ENCODE data around the gene PDE6C. TPM values are rescaled to one million over a fixed set of nuclear protein-coding genes. Genes with fewer than 3 reads are reported as not detected.

PDE6C gene
- total RNA-seq, 1 donor from 2014 or later: not detected

DNA sequence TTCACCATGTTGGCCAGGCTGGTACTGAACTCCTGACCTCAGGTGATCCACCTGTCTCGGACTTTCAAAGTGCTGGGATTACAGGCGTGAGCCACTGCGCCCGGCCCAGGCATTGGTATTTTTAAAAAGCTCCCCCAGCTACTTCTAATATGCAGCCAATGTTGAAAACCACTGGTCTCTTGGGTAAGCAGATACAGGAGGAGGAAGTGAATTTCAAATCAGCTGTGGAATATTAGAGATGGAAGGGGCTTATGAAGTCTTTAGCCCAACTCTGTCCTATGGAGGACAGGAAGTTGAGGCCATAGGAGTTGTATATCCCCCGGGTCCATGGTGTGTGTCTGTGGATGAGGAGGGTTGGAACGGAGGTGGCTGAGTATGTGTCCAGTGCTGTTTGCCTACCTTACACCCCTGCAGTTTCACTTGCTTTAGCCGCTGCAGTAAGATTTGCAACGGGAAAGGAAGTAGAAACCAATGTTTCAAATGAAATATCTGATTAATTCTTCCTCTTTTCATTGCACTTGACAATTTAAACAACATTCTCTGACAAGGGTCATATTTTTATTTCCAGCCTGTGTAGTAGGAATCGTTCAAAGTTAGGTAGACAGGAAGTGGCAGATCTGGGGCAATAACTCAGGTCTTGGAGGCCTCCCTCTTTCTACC lies 3.4 kb downstream of the PDE6C start:
- no peak for DNase-seq (ENCODE audit: low spot score in 2 of 2, unreplicated experiment in 2 of 2)
- TF ChIP-seq, protein P1, sequence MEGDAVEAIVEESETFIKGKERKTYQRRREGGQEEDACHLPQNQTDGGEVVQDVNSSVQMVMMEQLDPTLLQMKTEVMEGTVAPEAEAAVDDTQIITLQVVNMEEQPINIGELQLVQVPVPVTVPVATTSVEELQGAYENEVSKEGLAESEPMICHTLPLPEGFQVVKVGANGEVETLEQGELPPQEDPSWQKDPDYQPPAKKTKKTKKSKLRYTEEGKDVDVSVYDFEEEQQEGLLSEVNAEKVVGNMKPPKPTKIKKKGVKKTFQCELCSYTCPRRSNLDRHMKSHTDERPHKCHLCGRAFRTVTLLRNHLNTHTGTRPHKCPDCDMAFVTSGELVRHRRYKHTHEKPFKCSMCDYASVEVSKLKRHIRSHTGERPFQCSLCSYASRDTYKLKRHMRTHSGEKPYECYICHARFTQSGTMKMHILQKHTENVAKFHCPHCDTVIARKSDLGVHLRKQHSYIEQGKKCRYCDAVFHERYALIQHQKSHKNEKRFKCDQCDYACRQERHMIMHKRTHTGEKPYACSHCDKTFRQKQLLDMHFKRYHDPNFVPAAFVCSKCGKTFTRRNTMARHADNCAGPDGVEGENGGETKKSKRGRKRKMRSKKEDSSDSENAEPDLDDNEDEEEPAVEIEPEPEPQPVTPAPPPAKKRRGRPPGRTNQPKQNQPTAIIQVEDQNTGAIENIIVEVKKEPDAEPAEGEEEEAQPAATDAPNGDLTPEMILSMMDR (IDR thresholded peaks at IDR 0.05; ENCODE audit: unreplicated experiment): no peak
- H3K9me3 Mint-ChIP-seq: no peaks in the 10 kb centered on the region
- peaks cover 42% of the 10 kb centered on the region for H3K27me3 Mint-ChIP-seq (ENCODE audit: low read depth)
- no peak overlapping the region for H3K27ac Mint-ChIP-seq
- no peaks in the 10 kb centered on the region for H3K36me3 Mint-ChIP-seq
- no peak overlapping the region for H3K4me3 Mint-ChIP-seq
- H3K4me1 Mint-ChIP-seq: peaks cover 2% of the 10 kb centered on the region

DNA sequence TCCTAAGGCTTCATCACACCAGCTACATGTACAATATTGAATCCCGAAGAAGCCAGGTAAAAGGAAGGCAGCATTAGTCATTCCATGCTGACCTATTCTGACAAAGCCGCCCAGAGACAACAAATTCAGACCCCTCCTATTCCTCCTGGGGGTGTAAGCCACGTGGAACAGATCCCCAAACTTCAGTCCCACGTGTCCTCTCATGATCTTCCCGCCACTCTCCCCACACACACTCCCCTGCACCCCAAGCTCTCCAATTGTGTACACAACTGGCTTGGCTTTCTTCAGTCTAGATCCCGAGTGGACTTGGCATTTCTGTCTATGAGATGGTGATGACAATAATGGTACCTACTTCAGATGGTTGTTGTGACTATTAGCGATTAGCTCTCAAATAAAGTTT lies 8.6 kb downstream of the PDE6C start:
- H3K9me3 Mint-ChIP-seq: no peaks in the 10 kb centered on the region
- peaks cover 63% of the 10 kb centered on the region for H3K27me3 Mint-ChIP-seq (ENCODE audit: low read depth)
- DNase-seq (ENCODE audit: low spot score in 2 of 2, unreplicated experiment in 2 of 2): no peak
- H3K27ac Mint-ChIP-seq: no peak overlapping the region
- H3K4me3 Mint-ChIP-seq: no peak overlapping the region
- TF ChIP-seq, protein P1 (IDR thresholded peaks at IDR 0.05; ENCODE audit: unreplicated experiment): no peak
- H3K36me3 Mint-ChIP-seq: no peaks in the 10 kb centered on the region
- H3K4me1 Mint-ChIP-seq: no peaks in the 10 kb centered on the region

DNA sequence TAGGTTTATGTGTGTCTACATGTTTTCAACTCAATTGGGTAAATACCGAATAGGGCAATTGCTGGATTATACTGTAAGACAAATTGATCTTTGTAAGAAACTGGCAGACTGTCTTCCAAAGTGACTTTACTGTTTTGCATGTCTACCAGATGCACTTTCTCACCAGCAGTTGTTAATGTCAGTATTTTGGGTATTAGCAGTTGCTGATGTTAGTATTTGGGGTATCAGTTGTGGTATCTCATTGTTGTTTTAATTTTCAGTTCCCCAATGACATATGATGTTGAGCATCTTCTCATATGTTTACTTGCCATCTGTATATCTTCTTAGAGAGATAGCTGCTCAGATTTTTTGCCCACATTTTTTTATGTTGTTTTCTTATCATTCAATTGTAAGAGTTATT lies 10.6 kb downstream of the PDE6C start:
- no peak overlapping the region for H3K27ac Mint-ChIP-seq
- DNase-seq (ENCODE audit: low spot score in 2 of 2, unreplicated experiment in 2 of 2): no peak
- no peaks in the 10 kb centered on the region for H3K9me3 Mint-ChIP-seq
- TF ChIP-seq, protein P1 (IDR thresholded peaks at IDR 0.05; ENCODE audit: unreplicated experiment): no peak
- no peaks in the 10 kb centered on the region for H3K4me1 Mint-ChIP-seq
- no peaks in the 10 kb centered on the region for H3K36me3 Mint-ChIP-seq
- no peak overlapping the region for H3K4me3 Mint-ChIP-seq
- H3K27me3 Mint-ChIP-seq (ENCODE audit: low read depth): peaks cover 57% of the 10 kb centered on the region

DNA sequence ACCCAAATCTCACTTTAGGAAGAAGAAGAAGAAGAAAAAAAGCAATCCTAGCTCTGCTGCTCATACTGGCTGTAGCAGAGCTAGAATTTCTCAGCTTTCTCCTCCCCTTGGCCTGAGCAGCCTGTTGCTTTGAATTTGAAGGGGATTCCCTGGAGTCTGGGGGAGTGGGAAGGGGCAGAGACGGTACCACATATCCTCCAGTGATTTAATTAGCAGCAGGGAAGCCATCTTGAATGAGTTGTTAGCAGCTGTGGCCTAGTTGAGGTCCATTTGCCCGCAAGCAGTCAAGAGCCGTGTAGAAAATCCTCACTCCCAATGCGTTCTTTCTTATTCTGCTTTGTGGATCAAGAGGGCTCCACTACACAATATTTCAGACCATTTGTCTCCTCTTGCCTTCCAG lies 16.5 kb downstream of the PDE6C start:
- Mint-ChIP-seq H3K4me1 (no peaks in the 10 kb centered on the region), H3K4me3 (no peak overlapping the region), H3K27me3 (ENCODE audit: low read depth) (peaks cover 28% of the 10 kb centered on the region), H3K27ac (no peak overlapping the region), H3K9me3 (peaks cover 5% of the 10 kb centered on the region), H3K36me3 (no peaks in the 10 kb centered on the region)
- DNase-seq (ENCODE audit: low spot score in 2 of 2, unreplicated experiment in 2 of 2): no peak
- TF ChIP-seq, protein P1 (IDR thresholded peaks at IDR 0.05; ENCODE audit: unreplicated experiment): no peak

DNA sequence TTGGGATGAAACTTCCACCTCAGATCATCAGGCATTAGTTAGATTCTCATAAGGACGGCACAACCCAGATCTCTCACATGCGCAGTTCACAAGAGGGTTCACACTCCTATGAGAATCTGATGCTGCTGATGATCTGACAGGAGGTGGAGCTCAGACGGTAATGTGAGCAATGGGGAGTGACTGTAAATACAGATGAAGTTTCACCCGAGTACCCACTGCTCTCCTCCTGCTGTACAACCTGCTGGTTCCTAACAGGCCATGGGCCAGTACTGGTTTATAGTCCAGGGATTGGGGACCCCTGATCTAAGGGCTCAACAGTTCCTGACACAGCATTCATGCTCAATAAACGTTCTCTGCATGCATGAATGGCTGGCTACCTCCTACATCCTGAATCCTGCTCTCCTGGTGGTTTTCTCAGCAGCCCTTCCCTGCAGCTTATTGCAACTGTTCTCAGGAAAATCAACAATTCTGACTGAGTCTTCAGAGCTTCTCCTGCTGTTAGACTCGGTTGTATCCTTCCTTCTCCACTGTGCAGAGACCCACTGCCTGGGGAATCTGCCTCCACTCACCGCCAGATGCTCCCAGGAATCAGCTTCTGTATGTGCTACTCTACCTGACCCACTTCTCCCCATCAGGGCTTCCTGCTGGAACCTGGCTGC lies 17.4 kb downstream of the PDE6C start:
- Mint-ChIP-seq H3K4me3 (no peak overlapping the region), H3K27ac (no peak overlapping the region), H3K4me1 (no peaks in the 10 kb centered on the region), H3K27me3 (ENCODE audit: low read depth) (peaks cover 26% of the 10 kb centered on the region), H3K9me3 (peaks cover 5% of the 10 kb centered on the region), H3K36me3 (no peaks in the 10 kb centered on the region)
- no peak for DNase-seq (ENCODE audit: low spot score in 2 of 2, unreplicated experiment in 2 of 2)
- TF ChIP-seq, protein P1 (IDR thresholded peaks at IDR 0.05; ENCODE audit: unreplicated experiment): no peak
